Medulla oblongata (tissue), 1 donor: ENCODE data around the gene SUSD5.

Source experiments
- DNase-seq: peaks from one replicate; pipeline ENCODE4 v3.0.0-alpha.2; 2015; ENCODE audit errors: extremely low spot score

Gene SUSD5

GRCh38 chr3:33218446-33219174 is at the start of gene SUSD5:
TSS of gene SUSD5 (minus strand) at chr3:33218810. CDS start at chr3:33218797, 13 bp downstream.
- DNase-seq, result no peak

DNA sequence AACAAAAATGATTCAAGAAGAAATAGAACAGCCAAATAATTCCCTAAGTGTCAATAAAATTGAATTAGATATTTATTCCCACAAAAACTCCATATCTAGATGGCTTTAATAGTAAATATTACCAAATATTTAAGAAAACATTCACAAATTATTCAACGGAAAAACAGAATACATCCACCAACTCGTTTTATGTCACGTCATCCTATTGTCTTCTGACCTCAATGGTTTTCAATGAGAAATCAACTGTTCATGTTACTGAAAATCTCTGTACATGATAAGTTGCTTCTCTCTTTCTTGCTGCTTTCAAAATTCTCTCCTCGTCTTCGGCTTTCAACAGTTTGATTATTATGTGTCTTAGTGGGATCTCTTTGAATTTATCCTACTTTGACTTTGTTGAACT is 41.5 kb upstream of the SUSD5 start:
- no peak for DNase-seq

DNA sequence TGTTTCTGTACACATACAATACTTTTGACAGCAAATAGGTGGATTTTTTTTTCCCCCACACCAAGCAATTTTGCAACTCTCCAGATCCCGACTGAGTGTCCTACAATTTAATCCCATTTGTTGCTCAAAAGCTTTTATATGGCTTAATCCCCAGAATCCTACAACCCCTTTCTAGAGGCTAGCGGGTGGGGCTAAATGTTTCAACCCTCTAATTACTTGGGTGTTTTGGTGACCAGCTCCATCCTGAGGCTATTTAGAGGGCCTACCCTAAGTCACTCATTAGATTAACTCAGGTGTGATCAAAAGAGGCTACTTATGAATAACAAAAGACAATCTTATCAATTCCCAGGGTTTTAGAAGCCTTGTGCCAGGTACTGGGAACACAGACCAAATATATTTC is 37.6 kb upstream of the SUSD5 start:
- DNase-seq, result no peak

DNA sequence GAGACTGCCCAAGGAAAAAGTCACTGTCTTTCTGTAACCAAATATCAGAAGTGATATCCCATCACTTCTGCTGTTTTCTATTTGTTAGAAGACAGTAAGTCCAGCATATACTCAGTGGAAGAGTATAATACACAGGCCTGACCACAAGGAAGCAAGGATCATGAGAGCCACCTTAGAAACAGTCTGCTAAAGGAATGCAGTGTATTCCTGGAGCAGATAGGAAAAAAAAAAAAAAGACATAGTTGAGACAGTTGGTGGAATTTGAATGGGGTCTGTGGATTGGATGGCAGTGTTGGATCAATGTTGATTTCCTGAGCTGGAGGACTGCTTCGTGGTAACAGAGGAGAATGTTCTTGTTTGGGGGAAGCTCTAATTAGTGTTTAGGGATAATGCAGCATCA is 32.1 kb upstream of the SUSD5 start:
- no peak for DNase-seq

GRCh38 chr3:33246786-33247185 is 28.2 kb upstream of the SUSD5 start:
- no peak for DNase-seq

DNA sequence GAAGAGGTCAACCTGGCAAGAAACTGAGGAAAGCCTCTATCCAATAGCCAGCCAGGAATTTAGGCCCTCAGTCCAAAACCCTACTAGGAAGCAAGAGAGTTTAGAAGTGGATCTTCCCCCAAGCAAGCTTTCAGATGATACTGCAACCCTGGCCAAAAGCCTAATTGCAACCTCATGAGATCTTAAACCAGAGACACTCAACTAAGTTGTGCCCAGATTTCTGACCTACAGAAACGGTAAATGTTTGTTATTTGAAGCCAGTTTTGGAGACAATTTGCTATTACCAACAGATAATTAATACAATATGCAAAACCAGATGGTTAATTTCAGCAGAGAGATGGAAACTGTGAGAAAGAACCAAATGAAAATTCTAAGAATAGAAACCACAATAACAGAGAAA is 21.7 kb upstream of the SUSD5 start:
- no peak for DNase-seq

GRCh38 chr3:33238923-33239322 is 20.3 kb upstream of the SUSD5 start:
- DNase-seq, result no peak

DNA sequence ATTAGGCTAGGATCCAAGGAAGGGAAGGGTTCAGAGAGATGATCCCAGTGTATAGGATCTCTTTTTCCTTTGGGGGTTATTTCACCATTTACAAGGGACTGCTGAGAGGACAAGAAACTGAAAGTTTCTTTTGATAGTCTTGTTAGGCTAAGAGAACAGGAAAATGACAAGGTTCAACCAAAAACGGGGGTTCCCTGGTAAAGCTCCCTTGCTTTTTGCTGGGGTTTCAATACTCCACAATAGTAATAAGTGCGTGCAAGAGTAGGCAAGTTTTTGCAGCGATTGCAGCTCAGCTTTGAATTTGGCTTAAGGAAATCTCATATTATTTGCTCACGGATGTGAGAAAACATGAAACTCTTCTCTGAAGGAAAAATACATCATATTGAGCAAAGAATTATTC is 18.8 kb upstream of the SUSD5 start:
- DNase-seq, result no peak

DNA sequence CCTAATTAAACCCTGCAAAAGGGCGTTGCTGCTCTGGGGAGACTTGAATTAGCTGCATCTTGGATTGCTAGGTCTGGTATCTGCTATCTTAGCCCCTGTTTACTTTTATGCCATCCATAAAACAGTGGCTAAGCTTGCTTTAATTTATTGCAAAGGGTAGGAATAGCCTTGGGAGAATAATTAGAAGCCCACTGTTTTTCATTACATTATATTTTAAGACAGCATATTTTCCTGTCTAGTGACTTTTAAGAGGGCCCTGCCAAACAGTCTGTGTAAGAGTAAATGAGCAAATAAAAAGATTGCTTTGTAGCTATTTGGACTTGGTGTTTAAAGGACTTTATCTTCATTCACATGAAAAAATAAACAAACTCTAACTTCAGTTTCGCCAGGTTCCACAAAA is 17.4 kb upstream of the SUSD5 start:
- no peak for DNase-seq

- DNase-seq, result no peak
These were observed 15.3 kb upstream of the SUSD5 start for GRCh38 chr3:33233884-33234283.

- no peak for DNase-seq
These were observed 13.3 kb upstream of the SUSD5 start for GRCh38 chr3:33231756-33232465.

DNA sequence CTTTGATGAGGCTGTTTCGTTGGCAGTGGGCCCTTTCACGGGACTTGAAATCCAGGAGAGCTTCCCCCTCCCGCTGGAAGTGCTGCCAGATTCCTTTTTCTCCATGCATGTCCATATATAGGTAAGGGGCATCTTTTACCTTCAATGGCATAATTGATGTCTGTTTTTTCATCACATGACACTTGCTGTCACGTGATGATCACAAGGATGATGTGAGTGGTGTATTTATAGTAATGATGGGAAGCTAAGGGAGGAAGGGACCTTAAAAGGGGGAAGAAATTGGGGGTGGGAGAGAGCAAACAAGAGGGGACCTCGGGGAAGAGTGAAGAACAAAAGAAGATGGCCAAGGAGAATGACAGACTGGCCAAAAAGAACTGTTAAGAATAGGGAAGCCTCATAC is 11.3 kb upstream of the SUSD5 start:
- DNase-seq, result no peak

DNA sequence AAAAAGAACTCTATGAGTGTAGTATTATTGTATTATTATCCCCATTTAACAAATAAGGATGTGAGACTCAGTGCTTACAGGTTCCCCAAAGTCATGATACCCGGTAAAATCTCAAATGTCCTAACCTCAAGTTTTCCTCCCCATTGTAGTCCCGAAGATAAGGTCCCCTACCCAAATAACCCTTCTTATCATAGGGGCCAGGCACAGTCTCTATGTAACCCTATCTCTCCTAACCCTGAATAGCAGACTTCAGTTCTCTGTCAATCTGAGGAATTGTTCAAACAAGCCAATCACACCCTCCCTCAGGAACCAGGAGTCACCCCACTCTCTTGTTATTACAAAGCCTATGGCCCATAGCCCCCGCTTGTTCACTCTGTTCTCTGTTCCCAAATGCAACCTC is 10.5 kb upstream of the SUSD5 start:
- no peak for DNase-seq

DNA sequence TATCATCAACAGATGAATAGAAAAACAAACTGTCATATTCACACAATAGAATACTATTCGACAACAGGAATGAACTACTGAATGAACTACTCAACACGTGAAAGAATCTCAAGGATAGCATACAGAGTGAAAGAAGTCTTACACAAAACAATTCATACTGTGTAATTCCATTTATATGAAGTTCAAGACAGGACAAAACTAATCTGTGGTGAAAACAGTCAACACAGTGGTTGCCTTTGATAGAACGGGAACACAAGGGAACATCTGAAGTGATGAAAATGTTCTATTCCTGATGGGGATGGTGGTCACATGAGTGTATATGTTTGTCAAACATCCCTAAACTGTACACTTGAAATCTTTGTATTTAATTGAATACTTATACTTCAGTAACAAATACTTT is 2.6 kb upstream of the SUSD5 start:
- no peak for DNase-seq

DNA sequence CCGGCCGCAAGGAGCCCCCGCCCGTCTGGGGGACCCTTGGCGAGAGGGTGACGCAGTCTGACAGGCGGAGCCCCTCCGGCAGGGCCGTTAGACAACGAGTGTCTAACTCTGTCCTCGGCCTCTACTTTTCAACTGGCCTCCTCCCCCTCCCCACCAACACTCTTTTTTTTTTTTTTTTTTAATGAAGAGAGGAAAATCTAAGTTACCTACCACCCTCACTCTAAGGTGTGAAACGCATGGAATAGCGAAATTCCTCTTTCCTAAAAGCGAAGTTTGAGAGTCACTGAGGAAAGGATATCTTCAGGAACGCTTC is 521 bp upstream of the SUSD5 start:
- no peak for DNase-seq

- DNase-seq, result no peak
These were observed 654 bp downstream of the SUSD5 start for GRCh38 chr3:33217866-33218445.

- DNase-seq, result no peak
These were observed 2.9 kb downstream of the SUSD5 start for GRCh38 chr3:33215739-33216138.

GRCh38 chr3:33212406-33212805 is 6.2 kb downstream of the SUSD5 start:
- no peak for DNase-seq

DNA sequence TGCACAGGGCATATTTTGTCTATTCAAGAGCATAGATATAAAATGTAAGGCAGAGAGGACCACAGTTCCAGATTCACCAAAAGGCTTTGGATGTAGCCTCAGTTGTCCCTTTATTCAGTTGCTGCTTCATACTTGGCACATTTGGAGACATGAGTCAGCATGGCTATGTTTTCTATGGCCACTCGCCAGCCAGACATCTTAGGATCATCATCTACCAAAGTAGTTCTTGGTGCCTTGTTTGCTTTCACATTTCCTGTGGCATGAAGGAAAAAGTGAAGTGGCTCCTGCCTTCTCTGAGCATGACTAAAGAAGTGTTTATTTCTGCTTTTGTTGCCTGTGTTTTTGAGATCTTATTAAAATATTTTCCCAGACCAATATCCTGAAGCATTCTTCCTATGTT is 7.2 kb downstream of the SUSD5 start:
- DNase-seq, result no peak

DNA sequence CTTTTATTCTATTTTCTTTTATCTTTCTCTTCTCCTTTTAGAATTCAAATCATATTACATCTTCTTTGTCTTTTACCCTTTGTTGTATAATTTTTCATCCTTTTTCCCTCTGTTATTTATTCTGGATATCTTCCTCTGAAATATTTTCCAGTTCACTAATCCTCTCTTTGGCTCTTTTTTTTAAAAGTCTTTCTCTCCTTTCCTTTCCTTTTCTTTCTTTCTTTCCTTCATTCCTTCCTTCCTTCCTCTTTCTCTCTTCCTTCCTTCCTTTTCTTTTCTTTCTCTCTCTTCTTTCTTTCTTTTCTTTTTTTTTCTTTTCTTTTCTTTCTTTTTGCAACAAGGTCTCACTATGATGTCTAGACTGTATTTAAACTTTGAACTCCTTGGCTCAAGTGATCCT is 9.3 kb downstream of the SUSD5 start:
- no peak for DNase-seq

- no peak for DNase-seq
These were observed 15.7 kb downstream of the SUSD5 start for GRCh38 chr3:33202711-33203457.

DNA sequence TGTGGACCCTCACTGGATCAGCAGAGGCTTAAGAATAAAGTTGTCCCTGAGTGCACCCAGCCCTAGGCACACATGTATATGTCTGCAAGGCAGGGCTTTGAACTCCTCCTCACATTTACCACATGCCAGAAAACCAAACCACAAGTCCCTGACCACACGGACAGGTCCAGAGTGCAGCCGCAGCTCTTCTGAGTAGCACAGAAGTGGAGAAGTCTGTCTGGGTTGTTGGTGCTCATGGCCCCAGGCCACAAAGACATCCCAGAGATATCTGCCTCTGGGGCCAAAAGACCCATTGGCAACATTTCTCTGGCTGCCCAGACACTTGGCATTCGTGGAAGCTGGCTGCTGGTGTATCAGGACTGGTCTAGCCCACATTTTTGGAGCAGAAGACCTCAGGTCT is 17.4 kb downstream of the SUSD5 start:
- DNase-seq, result no peak

- DNase-seq, result no peak
These were observed 22.1 kb downstream of the SUSD5 start for GRCh38 chr3:33196538-33196937.
